Tibial artery (tissue), 4 donors: ENCODE data around the gene LGALS7B.

Experiments used
- DNase-seq, 2 donors: peaks; one replicate each; pipeline ENCODE4 v3.0.0-alpha.2; 2019
- H3K27ac ChIP-seq, 2 donors: fragments of 200-600 bp; sonication (generic) in 1 of 2; 1 replicate in 1 of 2; 2 replicates in 1 of 2; pipeline ENCODE4 v1.5.1; 2018 to 2019; ENCODE audit warnings: mild to moderate bottlenecking in 1 of 2
- H3K27me3 ChIP-seq, 2 donors: fragments of 200-600 bp; sonication (generic) in 1 of 2; one replicate each; pipeline versions ENCODE4 v1.5.1 to v1.6.0; 2016 to 2019
- H3K36me3 ChIP-seq, 3 donors: fragments of 200-600 bp; sonication (generic) in 2 of 3; one replicate each; pipeline ENCODE4 v1.5.1; 2016 to 2019; ENCODE audit warnings: mild to moderate bottlenecking in 2 of 3
- H3K4me1 ChIP-seq, 4 donors: fragments of 200-600 bp; sonication (generic) in 2 of 4; 1 replicate in 3 of 4; 2 replicates in 1 of 4; pipeline ENCODE4 v1.5.1; 2016 to 2019
- H3K4me3 ChIP-seq, 2 donors: fragments of 200-600 bp; sonication (generic) in 1 of 2; 1 replicate in 1 of 2; 2 replicates in 1 of 2; pipeline ENCODE4 v1.5.1; 2018 to 2019; ENCODE audit warnings: mild to moderate bottlenecking in 2 of 2
- H3K9me3 ChIP-seq, 3 donors: fragments of 200-600 bp; sonication (generic) in 1 of 3; one replicate each; pipeline ENCODE4 v1.5.1; 2016 to 2019
- intact Hi-C: fragments of 100-400 bp; cut with DNase I; formaldehyde crosslinking; loops from one replicate; pipeline ENCODE4 v1.15.0; 2023; ENCODE audit warnings: low total_unique reads
- TF ChIP-seq, protein P1 (sequence below), 2 experiments: fragments of 200-600 bp in 1 of 2; fragments of 450-650 bp in 1 of 2; IDR thresholded peaks; one replicate each; pipeline ENCODE4 v1.5.1; 2017 to 2019; ENCODE audit warnings: antibody characterized with exemption in 2 of 2, mild to moderate bottlenecking in 1 of 2, moderate library complexity in 1 of 2

LGALS7B gene

DNA sequence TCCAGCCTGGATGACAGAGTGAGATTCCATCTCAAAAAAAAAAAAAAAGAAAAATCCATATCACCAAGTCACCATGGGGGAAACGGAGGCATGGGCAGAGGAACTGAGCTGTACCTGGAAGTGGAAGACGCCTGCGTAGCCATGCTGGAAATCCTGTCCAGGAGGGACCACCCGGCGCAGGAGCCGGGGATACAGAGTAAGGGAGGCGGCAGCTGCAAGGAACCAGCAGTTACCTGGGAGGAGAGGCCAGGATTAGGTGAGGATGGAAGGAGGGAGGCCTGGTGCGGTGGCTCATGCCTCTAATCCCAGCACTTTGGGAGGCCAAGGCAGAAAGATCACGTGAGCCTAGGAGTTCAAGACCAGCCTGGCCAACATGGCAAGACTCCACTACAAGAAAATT, 46.7 kb upstream of the LGALS7B start:
- DNase-seq = no peak
- intact Hi-C loops = no loop called here
- H3K36me3 ChIP-seq = no peaks in the 10 kb centered on the region
- TF ChIP-seq, protein P1, sequence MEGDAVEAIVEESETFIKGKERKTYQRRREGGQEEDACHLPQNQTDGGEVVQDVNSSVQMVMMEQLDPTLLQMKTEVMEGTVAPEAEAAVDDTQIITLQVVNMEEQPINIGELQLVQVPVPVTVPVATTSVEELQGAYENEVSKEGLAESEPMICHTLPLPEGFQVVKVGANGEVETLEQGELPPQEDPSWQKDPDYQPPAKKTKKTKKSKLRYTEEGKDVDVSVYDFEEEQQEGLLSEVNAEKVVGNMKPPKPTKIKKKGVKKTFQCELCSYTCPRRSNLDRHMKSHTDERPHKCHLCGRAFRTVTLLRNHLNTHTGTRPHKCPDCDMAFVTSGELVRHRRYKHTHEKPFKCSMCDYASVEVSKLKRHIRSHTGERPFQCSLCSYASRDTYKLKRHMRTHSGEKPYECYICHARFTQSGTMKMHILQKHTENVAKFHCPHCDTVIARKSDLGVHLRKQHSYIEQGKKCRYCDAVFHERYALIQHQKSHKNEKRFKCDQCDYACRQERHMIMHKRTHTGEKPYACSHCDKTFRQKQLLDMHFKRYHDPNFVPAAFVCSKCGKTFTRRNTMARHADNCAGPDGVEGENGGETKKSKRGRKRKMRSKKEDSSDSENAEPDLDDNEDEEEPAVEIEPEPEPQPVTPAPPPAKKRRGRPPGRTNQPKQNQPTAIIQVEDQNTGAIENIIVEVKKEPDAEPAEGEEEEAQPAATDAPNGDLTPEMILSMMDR (IDR thresholded peaks at IDR 0.05) = no peak
- no peak overlapping the region for H3K27ac ChIP-seq
- peaks cover 0 to under 1% (median 0%) of the 10 kb centered on the region in 4 donors for H3K4me1 ChIP-seq
- H3K4me3 ChIP-seq = no peak overlapping the region
- H3K27me3 ChIP-seq = no peaks in the 10 kb centered on the region
- no peaks in the 10 kb centered on the region for H3K9me3 ChIP-seq

DNA sequence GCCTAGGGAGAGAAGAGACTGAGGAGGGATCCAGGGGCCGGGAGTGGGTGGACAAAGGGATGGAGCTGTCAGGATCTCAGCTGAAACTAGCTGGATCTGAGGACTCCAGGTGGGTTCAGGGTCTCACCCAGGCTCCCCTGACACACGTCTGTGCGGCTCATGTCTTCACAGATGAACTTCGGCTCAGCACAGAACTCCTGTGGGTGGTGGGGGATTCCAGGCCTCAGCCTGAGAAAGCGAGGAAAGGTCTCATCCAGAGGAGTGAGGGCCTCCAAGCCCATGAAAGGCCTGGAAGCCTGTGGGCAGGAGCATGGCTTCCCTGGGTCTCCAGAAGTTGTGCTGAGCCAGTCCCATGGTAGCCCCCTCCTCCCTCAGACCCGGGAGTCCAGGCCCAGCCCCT, 46.1 kb upstream of the LGALS7B start:
- Histone ChIP-seq H3K27me3 (no peaks in the 10 kb centered on the region), H3K27ac (no peak overlapping the region), H3K9me3 (no peaks in the 10 kb centered on the region), H3K4me3 (no peak overlapping the region), H3K4me1 (no peaks in the 10 kb centered on the region), H3K36me3 (no peaks in the 10 kb centered on the region)
- no peak for DNase-seq
- intact Hi-C loops = no loop called here
- TF ChIP-seq, protein P1 (IDR thresholded peaks at IDR 0.05) = no peak

DNA sequence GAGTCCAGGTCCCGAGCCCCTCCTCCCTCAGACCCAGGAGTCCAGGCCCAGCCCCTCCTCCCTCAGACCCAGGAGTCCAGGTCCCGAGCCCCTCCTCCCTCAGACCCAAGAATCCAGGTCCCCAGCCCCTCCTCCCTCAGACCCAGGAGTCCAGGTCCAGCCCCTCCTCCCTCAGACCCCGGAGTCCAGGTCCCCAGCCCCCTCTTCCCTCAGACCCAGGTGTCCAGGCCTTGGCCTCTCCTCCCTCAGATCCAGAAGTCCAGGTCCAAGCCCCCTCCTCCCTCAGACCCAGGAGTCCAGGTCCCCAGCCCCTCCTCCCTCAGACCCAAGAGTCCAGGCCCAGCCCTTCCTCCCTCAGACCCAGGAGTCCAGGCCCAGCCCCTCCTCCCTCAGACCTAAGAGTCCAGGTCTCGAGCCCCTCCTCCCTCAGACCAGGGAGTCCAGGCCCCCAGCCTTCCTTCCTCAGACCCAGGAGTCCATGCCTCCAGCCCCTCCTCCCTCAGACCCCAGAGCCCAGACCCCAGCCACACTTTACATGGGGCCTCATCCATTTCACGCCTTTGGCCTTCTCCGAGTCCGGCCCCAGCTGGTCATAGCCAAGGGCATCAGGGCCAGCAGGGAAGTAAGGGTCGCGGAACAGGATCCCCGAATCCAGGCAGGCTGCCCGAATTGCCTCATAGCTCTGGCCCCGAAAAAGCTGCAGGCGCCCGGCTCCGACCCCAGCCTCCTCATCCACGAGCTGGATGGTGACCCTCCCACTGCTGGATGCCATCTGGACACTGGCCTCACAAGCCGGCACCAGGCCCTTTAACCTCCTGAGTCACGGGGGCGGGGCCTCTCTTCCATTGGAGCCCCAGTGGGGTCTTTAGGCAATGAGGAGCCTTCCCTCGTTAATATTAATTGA, 45.4 kb upstream of the LGALS7B start:
- no peaks in the 10 kb centered on the region for H3K27me3 ChIP-seq
- H3K4me1 ChIP-seq = no peaks in the 10 kb centered on the region
- H3K9me3 ChIP-seq = no peaks in the 10 kb centered on the region
- H3K36me3 ChIP-seq = no peaks in the 10 kb centered on the region
- intact Hi-C loops = no loop called here
- no peak for DNase-seq
- H3K4me3 ChIP-seq = no peak overlapping the region
- TF ChIP-seq, protein P1 (IDR thresholded peaks at IDR 0.05) = no peak
- H3K27ac ChIP-seq = no peak overlapping the region

DNA sequence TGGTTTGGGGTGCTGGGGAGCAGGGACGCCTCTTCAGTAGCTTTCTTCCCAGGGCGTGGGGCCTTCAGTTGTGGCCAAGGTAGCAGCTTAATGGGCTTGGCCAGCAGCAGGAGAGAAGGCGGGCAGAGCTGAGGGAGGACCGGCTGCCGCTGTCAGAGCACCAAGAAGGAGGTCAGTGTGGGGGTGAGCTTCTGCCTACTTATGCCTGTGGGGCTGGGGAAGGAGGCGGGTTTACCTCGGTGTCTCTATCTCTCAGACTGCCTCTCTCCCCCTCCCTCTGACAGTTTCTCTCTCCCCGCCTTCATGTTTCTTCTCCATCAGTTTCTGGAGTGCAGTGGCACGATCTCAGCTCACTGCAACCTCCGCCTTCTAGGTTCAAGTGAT, 44.7 kb upstream of the LGALS7B start, which contains the start of gene CAPN12:
Gene CAPN12, minus strand, starts transcription at position 177 of the 384 bp plus-strand sequence. CDS start 309 bp downstream, outside the sequence.
- H3K4me1 ChIP-seq = no peaks in the 10 kb centered on the region
- no peaks in the 10 kb centered on the region for H3K36me3 ChIP-seq
- no peak for DNase-seq
- no peak within 1 kb of the TSS for H3K4me3 ChIP-seq
- TF ChIP-seq, protein P1 (IDR thresholded peaks at IDR 0.05) = no peak
- H3K27me3 ChIP-seq = no peaks in the 10 kb centered on the region
- intact Hi-C loops = no loop called here
- no peak within 1 kb of the TSS for H3K27ac ChIP-seq
- no peaks in the 10 kb centered on the region for H3K9me3 ChIP-seq

DNA sequence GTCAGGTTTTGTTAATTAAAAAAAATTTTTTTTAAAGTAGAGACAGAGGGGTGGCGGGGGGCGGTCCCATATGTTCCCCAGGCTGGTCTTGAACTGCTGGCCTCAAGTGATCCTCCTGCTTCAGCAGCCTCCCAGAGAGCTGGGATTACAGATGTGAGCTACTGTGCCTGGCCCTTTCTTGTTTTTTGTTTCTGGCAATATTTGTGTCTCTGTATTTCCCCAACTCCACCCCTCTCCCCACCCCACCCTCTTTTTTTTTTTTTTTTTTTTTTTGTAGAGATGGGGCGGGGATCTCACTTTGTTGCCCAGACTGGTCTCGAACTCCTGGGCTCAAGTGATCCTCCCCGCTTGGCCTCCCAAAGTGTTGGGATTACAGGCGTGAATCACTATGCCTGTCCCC, 44.1 kb upstream of the LGALS7B start:
- Histone ChIP-seq H3K27me3 (no peaks in the 10 kb centered on the region), H3K27ac (no peak overlapping the region), H3K36me3 (no peaks in the 10 kb centered on the region), H3K4me3 (no peak overlapping the region), H3K4me1 (no peaks in the 10 kb centered on the region), H3K9me3 (no peaks in the 10 kb centered on the region)
- TF ChIP-seq, protein P1 (IDR thresholded peaks at IDR 0.05) = no peak
- intact Hi-C loops = no loop called here
- no peak for DNase-seq
